H1 (cell line): ENCODE data around the gene GMPR. TPM values are rescaled to one million over a fixed set of nuclear protein-coding genes. Genes with fewer than 3 reads are reported as not detected.

Experiments used
- CHD7 ChIP-seq: fragments of 300-600 bp; sonication (generic); IDR thresholded peaks from 2 replicates; pipeline ENCODE4 v1.7.1; 2012; ENCODE audit warnings: low read length, moderate library complexity, mild to moderate bottlenecking, inconsistent platforms; ENCODE audit not compliant: insufficient replicate concordance
- EP300 ChIP-seq, 2 experiments: IDR thresholded peaks; 1 replicate in 1 of 2; 2 replicates in 1 of 2; pipeline ENCODE4 v1.6.1; 2011 to 2012; ENCODE audit warnings: low read depth in 2 of 2, low read length in 2 of 2, mild to moderate bottlenecking in 2 of 2, borderline replicate concordance in 1 of 2, inconsistent platforms in 1 of 2, moderate library complexity in 1 of 2
- MAFK ChIP-seq: IDR thresholded peaks from 2 replicates; pipeline ENCODE4 v1.6.1; 2012; ENCODE audit warnings: low read depth, mild to moderate bottlenecking, improper control_type of control experiment, low read length
- PHF8 ChIP-seq: fragments of 200-600 bp; sonication (generic); conservative IDR thresholded peaks from 2 replicates; pipeline ENCODE4 v1.7.1; 2012; ENCODE audit warnings: low read depth, mild to moderate bottlenecking, inconsistent platforms, low read length, moderate library complexity
- POLR2A ChIP-seq, 2 experiments: IDR thresholded peaks; 1 replicate in 1 of 2; 2 replicates in 1 of 2; pipeline ENCODE4 v1.6.1; 2011; ENCODE audit warnings: low read depth in 2 of 2, low read length in 2 of 2, mild to moderate bottlenecking in 2 of 2; ENCODE audit errors: control extremely low read depth in 1 of 2
- POLR2AphosphoS5 ChIP-seq: IDR thresholded peaks from 2 replicates; pipeline ENCODE4 v1.6.1; 2011; ENCODE audit warnings: low read depth, low read length
- SP1 ChIP-seq: IDR thresholded peaks from 2 replicates; pipeline ENCODE4 v1.6.1; 2011; ENCODE audit warnings: low read depth, low read length
- TBP ChIP-seq: IDR thresholded peaks from 2 replicates; pipeline ENCODE4 v1.6.1; 2011; ENCODE audit warnings: low read depth, low read length, improper control_type of control experiment
- TCF12 ChIP-seq: IDR thresholded peaks from 2 replicates; pipeline ENCODE4 v1.6.1; 2011; ENCODE audit warnings: low read depth, mild to moderate bottlenecking, low read length
- TEAD4 ChIP-seq: IDR thresholded peaks from 2 replicates; pipeline ENCODE4 v1.6.1; 2012; ENCODE audit warnings: low read depth, low read length, inconsistent platforms, mixed read lengths
- polyA plus RNA-seq, 7 experiments: library from polyadenylated mRNA; depleted of rRNA in 3 of 7; stranded (reverse) in 5 of 7; unstranded in 2 of 7; fragments of >200 nt in 5 of 7; fragments of 200-250 nt in 2 of 7; gene quantifications; 1 replicate in 5 of 7; 2 replicates in 1 of 7; 4 replicates in 1 of 7; pipeline versions ENCODE4 v1.2.1 to v1.2.3, GENCODE V29; 2011 to 2013; ENCODE audit warnings: missing spikeins in 2 of 7, mixed read lengths in 2 of 7
- total RNA-seq: library from RNA; stranded (reverse); fragmentation: NEBNext Ultra II Directional; extraction: Animal tissue kit (Norgen Biotek cat#: 25700); gene quantifications from 2 replicates; pipeline ENCODE4 v1.2.1, GENCODE V29; 2021

Gene GMPR
- total and polyA plus RNA-seq, 2 of the 8 experiments (the other 6 are each of a cell fraction or from before 2014, with no cell fraction given), result 0.99 to 1.2 TPM

DNA sequence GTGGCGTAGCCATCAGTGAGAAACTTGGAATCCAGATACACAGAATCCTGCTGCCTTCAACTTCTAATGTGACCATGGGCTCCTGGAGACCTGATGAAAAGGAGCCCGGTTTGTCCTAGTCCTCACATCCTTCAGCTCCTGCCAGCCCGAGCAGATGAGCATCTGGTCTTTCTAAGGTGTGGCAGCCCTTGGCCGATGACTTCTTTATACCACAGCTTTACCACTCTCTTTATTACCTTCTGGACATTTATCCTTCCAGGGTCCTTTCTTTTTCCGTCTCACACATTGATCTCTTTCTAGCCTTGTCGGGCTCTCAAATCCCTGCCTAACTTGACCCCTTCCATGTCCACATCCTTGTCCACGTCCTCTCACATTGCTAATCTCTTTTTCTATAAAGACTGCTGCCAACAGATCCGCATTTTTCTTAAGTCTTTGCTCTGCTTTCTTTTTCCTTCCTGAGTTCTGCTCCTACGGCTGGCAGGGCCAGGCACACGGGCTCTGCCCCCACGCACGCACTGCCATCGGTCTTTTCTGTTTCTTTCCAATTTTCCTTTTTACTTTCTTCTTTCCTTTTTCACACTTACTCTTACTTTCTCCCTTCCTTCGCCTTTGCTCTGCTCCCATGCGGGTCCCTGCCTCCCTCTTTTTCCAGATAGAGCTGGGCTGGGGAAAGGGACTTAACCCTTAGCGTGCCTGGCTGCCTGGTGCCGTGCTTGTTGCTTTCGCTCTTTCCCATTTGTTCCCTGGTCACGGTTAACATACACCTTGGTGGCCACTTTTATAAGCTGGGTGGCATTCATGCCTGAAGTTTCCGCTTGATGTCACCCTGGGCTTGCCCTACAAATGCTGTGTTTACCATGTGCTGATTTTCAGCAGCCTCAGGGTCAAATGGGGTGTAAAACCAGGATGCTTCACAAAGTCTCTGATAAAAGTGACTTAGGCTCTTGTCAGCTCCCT, 9.4 kb upstream of the GMPR start (continued):
- TF ChIP-seq CHD7, result no peak
- TF ChIP-seq TEAD4, result no peak
- TF ChIP-seq TBP, result no peak
- no peak for TF ChIP-seq PHF8
- TF ChIP-seq SP1, result no peak
- no peak for TF ChIP-seq MAFK
- TF ChIP-seq TCF12, result no peak
- TF ChIP-seq POLR2AphosphoS5, result no peak
- no peak for TF ChIP-seq POLR2A (IDR thresholded peaks at IDR 0.05; ENCODE audit: control extremely low read depth in 1 of 2, low read depth in 2 of 2, low read length in 2 of 2)
- TF ChIP-seq EP300 (IDR thresholded peaks at IDR 0.05; ENCODE audit: borderline replicate concordance in 1 of 2, low read depth in 2 of 2, low read length in 2 of 2), result no peak
